Measurements from ENCODE around the gene AKR1C4.
"Not testable (repeated sequence)": the region's sequence is repeated elsewhere in the genome, so short reads cannot be mapped to it uniquely, and the experiment has no call there.

AKR1C4 gene

GRCh38 chr10:5206799-5207198 lies 10.2 kb downstream of the AKR1C4 start:
- Histone ChIP-seq H3K27ac (no peak overlapping the region), H3K4me1 (ENCODE audit: low read depth, poor library complexity, severe bottlenecking) (no peaks in the 10 kb centered on the region), H3K79me2 (ENCODE audit: insufficient read depth, low read depth) (no peaks in the 10 kb centered on the region), H3K9ac (no peak overlapping the region), H3K27me3 (ENCODE audit: insufficient read depth, low read depth) (no peaks in the 10 kb centered on the region), H2AFZ (ENCODE audit: low read depth) (no peak overlapping the region), H3K4me3 (IDR thresholded peaks at IDR 0.05; ENCODE audit: insufficient read depth, low read depth, low read length) (no peak overlapping the region), H3K4me2 (no peak overlapping the region), H3K36me3 (ENCODE audit: insufficient read depth) (no peaks in the 10 kb centered on the region), H4K20me1 (ENCODE audit: insufficient read depth) (no peaks in the 10 kb centered on the region)
- TF ChIP-seq CTCF (conservative IDR thresholded peaks at IDR 0.05; ENCODE audit: low read depth, low read length) = no peak

- not testable (repeated sequence) for H3K4me2 ChIP-seq; H4K20me1 ChIP-seq (ENCODE audit: insufficient read depth); H3K4me3 ChIP-seq (IDR thresholded peaks at IDR 0.05; ENCODE audit: insufficient read depth, low read depth, low read length)
Measured at GRCh38 chr10:5209776-5210175, 13.1 kb downstream of the AKR1C4 start.

GRCh38 chr10:5210261-5210660 lies 13.6 kb downstream of the AKR1C4 start:
- H3K9ac ChIP-seq; H3K79me2 ChIP-seq (ENCODE audit: insufficient read depth, low read depth); H3K27ac ChIP-seq; H3K27me3 ChIP-seq (ENCODE audit: insufficient read depth, low read depth); H3K4me2 ChIP-seq; H3K4me1 ChIP-seq (ENCODE audit: low read depth, poor library complexity, severe bottlenecking); H2AFZ ChIP-seq (ENCODE audit: low read depth); H4K20me1 ChIP-seq (ENCODE audit: insufficient read depth); H3K36me3 ChIP-seq (ENCODE audit: insufficient read depth); H3K4me3 ChIP-seq (IDR thresholded peaks at IDR 0.05; ENCODE audit: insufficient read depth, low read depth, low read length): not testable (repeated sequence)

More at GRCh38 chr10:5209776-5210175, 13.1 kb downstream of the AKR1C4 start:
- H3K4me1 ChIP-seq (ENCODE audit: low read depth, poor library complexity, severe bottlenecking); H2AFZ ChIP-seq (ENCODE audit: low read depth); H3K9ac ChIP-seq; H3K36me3 ChIP-seq (ENCODE audit: insufficient read depth); H3K79me2 ChIP-seq (ENCODE audit: insufficient read depth, low read depth); H3K27ac ChIP-seq; H3K27me3 ChIP-seq (ENCODE audit: insufficient read depth, low read depth): not testable (repeated sequence)

GRCh38 chr10:5211696-5212536 lies 15.3 kb downstream of the AKR1C4 start:
- H3K4me2 ChIP-seq = no peak overlapping the region
- no peaks in the 10 kb centered on the region for H3K79me2 ChIP-seq (ENCODE audit: insufficient read depth, low read depth)
- H3K4me1 ChIP-seq (ENCODE audit: low read depth, poor library complexity, severe bottlenecking) = no peaks in the 10 kb centered on the region
- H3K36me3 ChIP-seq (ENCODE audit: insufficient read depth) = no peaks in the 10 kb centered on the region
- no peak overlapping the region for H2AFZ ChIP-seq (ENCODE audit: low read depth)
- no peaks in the 10 kb centered on the region for H3K27me3 ChIP-seq (ENCODE audit: insufficient read depth, low read depth)
- H3K4me3 ChIP-seq (IDR thresholded peaks at IDR 0.05; ENCODE audit: insufficient read depth, low read depth, low read length) = no peak overlapping the region
- H3K27ac ChIP-seq = no peak overlapping the region
- H3K9ac ChIP-seq = no peak overlapping the region
- H4K20me1 ChIP-seq (ENCODE audit: insufficient read depth) = no peaks in the 10 kb centered on the region
- no peak for TF ChIP-seq CTCF (conservative IDR thresholded peaks at IDR 0.05; ENCODE audit: low read depth, low read length)

GRCh38 chr10:5216801-5217200 lies 20.2 kb downstream of the AKR1C4 start:
- Histone ChIP-seq H3K36me3 (ENCODE audit: insufficient read depth) (no peaks in the 10 kb centered on the region), H3K27ac (no peak overlapping the region), H3K4me3 (IDR thresholded peaks at IDR 0.05; ENCODE audit: insufficient read depth, low read depth, low read length) (no peak overlapping the region), H3K4me2 (no peak overlapping the region), H4K20me1 (ENCODE audit: insufficient read depth) (no peaks in the 10 kb centered on the region), H3K27me3 (ENCODE audit: insufficient read depth, low read depth) (no peaks in the 10 kb centered on the region), H3K4me1 (ENCODE audit: low read depth, poor library complexity, severe bottlenecking) (no peaks in the 10 kb centered on the region), H3K79me2 (ENCODE audit: insufficient read depth, low read depth) (no peaks in the 10 kb centered on the region), H3K9ac (no peak overlapping the region), H2AFZ (ENCODE audit: low read depth) (no peak overlapping the region)
- no peak for TF ChIP-seq CTCF (conservative IDR thresholded peaks at IDR 0.05; ENCODE audit: low read depth, low read length)
